Naive thymus-derived CD8-positive, alpha-beta T cell (primary cell): ENCODE data around the gene MOCS3. TPM values are rescaled to one million over a fixed set of nuclear protein-coding genes. Genes with fewer than 3 reads are reported as not detected.

Experiments
- ATAC-seq, 2 donors: fragments of 150-1000 bp; cut with Tn5 transposase in 1 of 2; sonication (Bioruptor Pico), chemical (Tn5 transposase) in 1 of 2; 1 replicate in 1 of 2; 2 replicates in 1 of 2; pipeline ENCODE4 v1.10.0; 2021; ENCODE audit warnings: mild to moderate bottlenecking in 2 of 2, moderate library complexity in 2 of 2
- POLR2A ChIA-PET: fragments of 350-600 bp; sonication (Branson Sonifier 250); formaldehyde crosslinking; loops from one replicate; lab custom pipeline; 2021; ENCODE audit warnings: antibody characterized with exemption; lab: Charles Lee
- DNase-seq, 10 donors: peaks; one replicate each; pipeline versions ENCODE4 v3.0.0 to v3.0.0-alpha.2; 2020 to 2022
- H3K27ac Mint-ChIP-seq, 10 donors: one replicate each; pipeline ENCODE4 v1.8.0; 2020 to 2022; ENCODE audit warnings: mild to moderate bottlenecking in 10 of 10, mixed read lengths in 10 of 10, moderate library complexity in 4 of 10, inconsistent platforms in 1 of 10
- H3K27me3 Mint-ChIP-seq, 5 donors: one replicate each; pipeline ENCODE4 v1.8.0; 2021 to 2022; ENCODE audit warnings: mixed read lengths in 5 of 5
- H3K36me3 Mint-ChIP-seq, 3 donors: one replicate each; pipeline ENCODE4 v1.8.0; 2020 to 2022; ENCODE audit warnings: mixed read lengths in 3 of 3, mild to moderate bottlenecking in 2 of 3, inconsistent platforms in 1 of 3
- H3K4me1 Mint-ChIP-seq, 4 donors: one replicate each; pipeline ENCODE4 v1.8.0; 2021 to 2022; ENCODE audit warnings: mixed read lengths in 4 of 4
- H3K4me3 Mint-ChIP-seq, 10 donors: one replicate each; pipeline ENCODE4 v1.8.0; 2020 to 2022; ENCODE audit warnings: mild to moderate bottlenecking in 10 of 10, mixed read lengths in 10 of 10, moderate library complexity in 6 of 10, inconsistent platforms in 1 of 10
- H3K9me3 Mint-ChIP-seq, 9 donors: one replicate each; pipeline ENCODE4 v1.8.0; 2020 to 2022; ENCODE audit warnings: mixed read lengths in 9 of 9, mild to moderate bottlenecking in 3 of 9, inconsistent platforms in 1 of 9, moderate library complexity in 1 of 9
- polyA plus RNA-seq, 3 donors: library from polyadenylated mRNA; unstranded; fragments of 300-500 nt; fragmentation: Illumina TruSeq; gene quantifications; one replicate each; pipeline ENCODE4 v1.2.3, GENCODE V29; 2021
- total RNA-seq, 8 experiments: library from RNA in 2 of 8; stranded (reverse) in 2 of 8; gene quantifications; one replicate each; pipeline ENCODE4 v1.2.3 and lab custom pipeline; 2021 to 2026

Gene MOCS3
- total and polyA plus RNA-seq, 5 experiments from 2014 or later = 3.5 to 8.8 (median 4.8) TPM

DNA sequence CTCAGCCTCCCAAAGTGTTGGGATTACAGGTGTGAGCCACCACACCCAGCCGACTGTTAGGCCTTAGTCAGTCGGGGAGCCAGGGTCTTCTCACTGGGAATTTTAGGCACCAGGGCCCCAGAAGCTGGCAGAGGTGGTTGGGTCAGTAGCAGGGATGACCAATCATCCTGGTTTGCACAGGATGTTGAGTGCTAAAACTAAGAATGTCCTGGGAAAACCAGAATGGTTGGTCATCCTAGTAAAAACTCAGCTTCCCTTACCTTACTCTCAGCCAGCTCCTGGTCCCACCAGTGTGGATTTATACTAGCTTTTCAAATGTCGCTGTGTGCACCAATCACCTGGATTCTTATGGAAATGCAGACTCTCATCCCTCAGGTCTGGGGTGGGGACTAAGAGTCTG is 32.5 kb downstream of the MOCS3 start:
- Mint-ChIP-seq H3K9me3 (no peaks in the 10 kb centered on the region), H3K4me3 (no peak overlapping the region), H3K27me3 (peaks cover 5 to 22% (median 10%) of the 10 kb centered on the region in 5 donors), H3K36me3 (no peaks in the 10 kb centered on the region), H3K27ac (no peak overlapping the region), H3K4me1 (peaks cover 0 to 4% (median 1%) of the 10 kb centered on the region in 4 donors)
- DNase-seq (no peak), ATAC-seq (no peak)
- POLR2A ChIA-PET = no interaction called here

GRCh38 chr20:50992336-50992732 is 33.7 kb downstream of the MOCS3 start:
- peaks cover 0 to 4% (median 1%) of the 10 kb centered on the region in 4 donors for H3K4me1 Mint-ChIP-seq
- POLR2A ChIA-PET = no interaction called here
- peaks cover 0 to 19% (median 2%) of the 10 kb centered on the region in 5 donors for H3K27me3 Mint-ChIP-seq
- DNase-seq = no peak
- H3K4me3 Mint-ChIP-seq = no peak overlapping the region
- H3K9me3 Mint-ChIP-seq = no peaks in the 10 kb centered on the region
- ATAC-seq = no peak
- H3K27ac Mint-ChIP-seq = no peak overlapping the region
- H3K36me3 Mint-ChIP-seq = no peaks in the 10 kb centered on the region

DNA sequence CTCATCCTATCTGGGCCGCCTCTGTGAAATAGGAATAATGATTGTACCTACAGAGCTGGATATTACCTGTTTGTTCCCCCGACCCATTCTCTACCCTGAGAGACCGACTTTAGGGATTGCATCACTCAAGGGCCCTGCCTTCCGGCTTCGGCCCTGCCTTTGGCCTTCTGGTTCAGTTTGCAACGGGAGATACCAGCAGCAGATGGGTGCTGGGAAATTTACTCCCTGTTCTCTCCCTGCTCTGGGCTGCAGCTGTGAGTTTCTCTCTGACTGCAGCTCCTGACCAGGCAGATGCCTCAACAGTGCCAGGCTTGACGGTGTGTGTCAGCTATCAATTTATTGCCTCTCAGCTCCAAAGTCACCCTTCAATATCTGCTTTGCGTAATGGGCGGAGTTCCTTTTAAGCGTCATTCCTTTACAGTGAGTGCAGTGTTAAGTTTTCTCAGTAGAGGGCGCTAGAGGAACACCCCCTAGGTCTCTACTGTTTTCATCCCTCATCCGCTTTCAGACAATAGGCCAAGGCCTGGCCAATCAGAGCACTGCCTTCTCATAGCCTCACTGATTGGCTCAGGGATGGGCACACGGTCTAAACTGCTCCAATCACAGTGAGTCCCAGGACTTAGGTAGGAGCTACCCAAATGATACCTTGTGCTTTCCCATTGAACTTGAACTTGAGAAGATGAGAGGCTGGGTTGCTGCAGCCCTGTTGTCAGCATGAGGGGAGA is 34.3 kb downstream of the MOCS3 start:
- no peak overlapping the region for H3K27ac Mint-ChIP-seq
- POLR2A ChIA-PET = no interaction called here
- H3K4me1 Mint-ChIP-seq = peaks cover 0 to 3% (median 0%) of the 10 kb centered on the region in 4 donors
- DNase-seq (peak in 8 of 10 donors; percentile 5 to 34 (median 19)), ATAC-seq (peak; percentile 69 to 94)
- H3K4me3 Mint-ChIP-seq = no peak overlapping the region
- H3K27me3 Mint-ChIP-seq = peaks cover 0 to 13% (median 0%) of the 10 kb centered on the region in 5 donors
- H3K36me3 Mint-ChIP-seq = no peaks in the 10 kb centered on the region
- H3K9me3 Mint-ChIP-seq = no peaks in the 10 kb centered on the region

DNA sequence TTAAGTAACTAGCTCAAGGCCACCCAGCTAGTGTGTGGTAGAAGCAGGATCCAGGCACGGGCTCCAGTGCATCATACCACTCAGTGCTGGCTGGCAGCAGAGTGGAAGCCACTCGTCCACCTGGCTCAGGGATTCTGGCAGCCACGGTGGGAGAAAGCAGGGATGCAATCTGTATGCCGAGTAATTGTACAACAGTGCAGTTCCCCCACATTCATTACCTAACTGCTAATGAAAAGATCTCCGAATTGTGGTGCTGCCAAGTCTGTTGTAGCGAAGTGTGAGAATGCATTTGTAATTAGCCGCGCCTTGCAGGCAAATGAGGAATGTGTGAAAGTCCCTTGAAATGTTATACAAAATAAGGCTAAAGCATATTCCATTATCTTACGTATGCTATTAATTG is 35.3 kb downstream of the MOCS3 start:
- H3K36me3 Mint-ChIP-seq = no peaks in the 10 kb centered on the region
- no peaks in the 10 kb centered on the region for H3K9me3 Mint-ChIP-seq
- H3K4me1 Mint-ChIP-seq = peaks cover 0 to 3% (median 0%) of the 10 kb centered on the region in 4 donors
- H3K27ac Mint-ChIP-seq = no peak overlapping the region
- ATAC-seq = no peak
- no peak overlapping the region for H3K4me3 Mint-ChIP-seq
- H3K27me3 Mint-ChIP-seq = peaks cover 2 to 11% (median 4%) of the 10 kb centered on the region in 5 donors
- POLR2A ChIA-PET = no interaction called here
- DNase-seq = no peak

GRCh38 chr20:50995506-50995905 is 36.9 kb downstream of the MOCS3 start:
- peaks cover 8 to 26% (median 17%) of the 10 kb centered on the region in 5 donors for H3K27me3 Mint-ChIP-seq
- H3K4me1 Mint-ChIP-seq = peaks cover 0 to 4% (median 0%) of the 10 kb centered on the region in 4 donors
- no peak for DNase-seq
- no peaks in the 10 kb centered on the region for H3K9me3 Mint-ChIP-seq
- POLR2A ChIA-PET = interaction anchor here (0.7 kb wide), 1 partner anchor 22 kb away, joined by 5 read pairs; no protein-coding TSS in a partner anchor
- no peak for ATAC-seq
- H3K27ac Mint-ChIP-seq = no peak overlapping the region
- H3K4me3 Mint-ChIP-seq = no peak overlapping the region
- no peaks in the 10 kb centered on the region for H3K36me3 Mint-ChIP-seq

- DNase-seq (no peak), ATAC-seq (no peak)
- Mint-ChIP-seq H3K9me3 (no peaks in the 10 kb centered on the region), H3K27ac (no peak overlapping the region), H3K27me3 (peaks cover 10 to 32% (median 23%) of the 10 kb centered on the region in 5 donors), H3K4me3 (no peak overlapping the region), H3K36me3 (no peaks in the 10 kb centered on the region), H3K4me1 (peaks cover 0 to 6% (median 0%) of the 10 kb centered on the region in 4 donors)
- POLR2A ChIA-PET = no interaction called here
Measured at GRCh38 chr20:50996901-50997865, 38.6 kb downstream of the MOCS3 start.

DNA sequence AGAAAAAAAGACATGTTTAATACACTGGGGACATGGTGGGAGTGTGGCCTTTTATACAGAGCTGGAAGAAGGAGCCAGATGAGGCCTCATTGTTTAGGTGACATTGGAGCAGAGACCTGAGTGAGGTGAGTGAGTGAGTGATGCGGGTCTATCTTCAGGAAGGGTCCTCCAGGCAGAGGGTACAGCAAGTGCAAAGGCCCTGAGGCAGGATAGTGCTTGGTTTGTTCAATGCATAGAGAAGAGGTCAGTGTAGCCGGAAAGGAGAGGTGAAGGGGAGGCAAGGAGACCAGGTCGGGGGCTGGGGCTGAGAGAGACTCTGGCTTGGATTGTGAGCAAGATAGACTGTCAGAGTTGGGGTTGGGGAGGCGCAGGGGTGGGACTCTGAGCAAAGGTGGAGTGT is 40.7 kb downstream of the MOCS3 start:
- ATAC-seq (no peak), DNase-seq (no peak)
- Mint-ChIP-seq H3K9me3 (no peaks in the 10 kb centered on the region), H3K27me3 (peaks cover 13 to 44% (median 31%) of the 10 kb centered on the region in 5 donors), H3K36me3 (no peaks in the 10 kb centered on the region), H3K4me3 (no peak overlapping the region), H3K4me1 (peaks cover 0 to 3% (median 0%) of the 10 kb centered on the region in 4 donors), H3K27ac (peak overlapping the region in 1 of 10 donors; percentile 16)
- POLR2A ChIA-PET = no interaction called here

- Mint-ChIP-seq H3K27ac (no peak overlapping the region), H3K9me3 (no peaks in the 10 kb centered on the region), H3K4me3 (no peak overlapping the region), H3K4me1 (peaks cover 0 to 3% (median 0%) of the 10 kb centered on the region in 4 donors), H3K36me3 (no peaks in the 10 kb centered on the region), H3K27me3 (peaks cover 13 to 59% (median 39%) of the 10 kb centered on the region in 5 donors)
- no peak for ATAC-seq
- POLR2A ChIA-PET = no interaction called here
- DNase-seq = no peak
Measured at GRCh38 chr20:51001430-51002265, 43.0 kb downstream of the MOCS3 start.

DNA sequence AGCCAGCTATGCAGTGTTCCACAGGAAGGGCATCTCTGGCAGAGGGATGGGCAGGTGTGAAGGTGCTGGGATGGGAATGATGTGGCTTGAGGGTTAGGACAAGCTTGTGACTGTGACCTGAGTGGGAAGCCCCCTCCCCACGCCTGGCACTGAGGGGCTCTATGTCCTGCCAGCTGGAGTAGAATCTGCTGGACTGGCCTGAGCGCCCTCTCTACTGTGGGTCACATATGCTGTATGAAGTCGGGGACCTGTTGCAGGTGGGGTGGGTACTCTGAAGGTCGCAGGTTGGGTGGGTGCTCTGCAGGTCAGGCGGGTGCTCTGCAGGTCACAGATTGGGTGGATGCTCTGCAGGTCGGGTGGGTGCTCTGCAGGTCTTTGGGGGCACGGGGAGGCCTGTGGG is 44.0 kb downstream of the MOCS3 start:
- Mint-ChIP-seq H3K4me3 (no peak overlapping the region), H3K36me3 (no peaks in the 10 kb centered on the region)

GRCh38 chr20:51003753-51004152 is 45.1 kb downstream of the MOCS3 start:
- Mint-ChIP-seq H3K4me3 (no peak overlapping the region), H3K9me3 (no peaks in the 10 kb centered on the region), H3K27ac (no peak overlapping the region), H3K27me3 (peaks cover 10 to 58% (median 39%) of the 10 kb centered on the region in 5 donors), H3K36me3 (no peaks in the 10 kb centered on the region), H3K4me1 (peaks cover 0 to 3% (median 0%) of the 10 kb centered on the region in 4 donors)
- POLR2A ChIA-PET = interaction anchor here (0.7 kb wide), 1 partner anchor 203 kb away, joined by 5 read pairs; no protein-coding TSS in a partner anchor
- ATAC-seq = no peak
- DNase-seq = no peak

More for the DNA sequence above, 44.0 kb downstream of the MOCS3 start:
- Mint-ChIP-seq H3K4me1 (peaks cover 0 to 3% (median 0%) of the 10 kb centered on the region in 4 donors), H3K27me3 (peaks cover 13 to 59% (median 40%) of the 10 kb centered on the region in 5 donors), H3K9me3 (no peaks in the 10 kb centered on the region), H3K27ac (peak overlapping the region in 1 of 10 donors; percentile 1)
- POLR2A ChIA-PET = no interaction called here
- ATAC-seq = no peak
- DNase-seq = no peak

GRCh38 chr20:51004305-51004727 is 45.7 kb downstream of the MOCS3 start:
- Mint-ChIP-seq H3K27ac (no peak overlapping the region), H3K27me3 (peaks cover 7 to 53% (median 33%) of the 10 kb centered on the region in 5 donors), H3K9me3 (no peaks in the 10 kb centered on the region), H3K4me3 (no peak overlapping the region), H3K4me1 (peaks cover 0 to 3% (median 0%) of the 10 kb centered on the region in 4 donors), H3K36me3 (no peaks in the 10 kb centered on the region)
- POLR2A ChIA-PET = no interaction called here
- ATAC-seq = no peak
- DNase-seq = no peak

DNA sequence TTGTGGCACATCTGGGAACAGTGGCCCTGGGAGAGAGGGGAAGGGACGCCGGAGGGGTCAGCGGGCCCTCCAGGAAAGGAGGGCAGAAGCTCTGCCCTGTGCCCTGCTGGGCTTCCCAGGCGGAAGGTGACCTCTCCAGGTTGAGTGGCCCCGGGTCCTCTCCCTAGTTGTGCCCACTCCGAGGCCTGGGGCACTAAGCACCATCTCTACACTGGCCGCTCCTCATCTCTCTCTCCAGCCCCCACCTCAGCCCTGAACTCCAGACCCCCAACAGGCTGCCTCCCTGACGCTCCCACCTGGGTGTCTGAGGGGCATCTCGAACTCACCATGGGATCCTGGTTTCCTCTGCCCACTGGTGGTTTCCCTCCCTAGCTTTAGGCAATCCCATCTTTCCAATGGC is 46.2 kb downstream of the MOCS3 start:
- H3K4me1 Mint-ChIP-seq = peaks cover 0 to 2% (median 0%) of the 10 kb centered on the region in 4 donors
- H3K27me3 Mint-ChIP-seq = peaks cover 5 to 48% (median 29%) of the 10 kb centered on the region in 5 donors
- H3K27ac Mint-ChIP-seq = no peak overlapping the region
- no peak for DNase-seq
- POLR2A ChIA-PET = no interaction called here
- ATAC-seq = no peak
- H3K9me3 Mint-ChIP-seq = no peaks in the 10 kb centered on the region
- no peaks in the 10 kb centered on the region for H3K36me3 Mint-ChIP-seq
- no peak overlapping the region for H3K4me3 Mint-ChIP-seq
